Hepatocyte (in vitro differentiated cells): ENCODE data around the gene TRIP10. TPM values are rescaled to one million over a fixed set of nuclear protein-coding genes. Genes with fewer than 3 reads are reported as not detected.

Source experiments
- DNase-seq: peaks from one replicate; pipeline ENCODE4 v3.0.0-alpha.2; 2016; ENCODE audit warnings: low spot score
- H2AFZ ChIP-seq: fragments of 200-600 bp; sonication (generic); 2 replicates; pipeline ENCODE4 v1.6.0; 2016; ENCODE audit warnings: antibody characterized with exemption, mild to moderate bottlenecking
- H3K27ac ChIP-seq: fragments of 200-600 bp; sonication (generic); 2 replicates; pipeline ENCODE4 v1.5.1; 2016; ENCODE audit warnings: mild to moderate bottlenecking
- H3K27me3 ChIP-seq: fragments of 200-600 bp; sonication (generic); 2 replicates; pipeline ENCODE4 v1.6.1; 2016
- H3K36me3 ChIP-seq: fragments of 200-600 bp; sonication (generic); replicated peaks from 2 replicates; pipeline ENCODE4 v1.5.1; 2016; ENCODE audit warnings: low read depth; ENCODE audit not compliant: insufficient read depth
- H3K4me1 ChIP-seq: fragments of 200-600 bp; sonication (generic); 2 replicates; pipeline ENCODE4 v1.5.1; 2016; ENCODE audit warnings: mild to moderate bottlenecking, moderate library complexity; ENCODE audit not compliant: insufficient read depth
- H3K4me2 ChIP-seq: fragments of 200-600 bp; sonication (generic); 2 replicates; pipeline ENCODE4 v1.6.0; 2016
- H3K4me3 ChIP-seq: fragments of 200-600 bp; sonication (generic); 2 replicates; pipeline ENCODE4 v1.5.1; 2016; ENCODE audit warnings: mild to moderate bottlenecking
- H3K79me2 ChIP-seq: fragments of 200-600 bp; sonication (generic); 2 replicates; pipeline ENCODE4 v1.6.0; 2017; ENCODE audit warnings: mild to moderate bottlenecking
- H3K9me2 ChIP-seq: fragments of 200-600 bp; sonication (generic); replicated peaks from 2 replicates; pipeline ENCODE4 v1.6.0; 2017; ENCODE audit warnings: mild to moderate bottlenecking; ENCODE audit not compliant: insufficient read depth
- H3K9me3 ChIP-seq: fragments of 200-600 bp; sonication (generic); 2 replicates; pipeline ENCODE4 v1.5.1; 2016; ENCODE audit warnings: low read depth, mild to moderate bottlenecking
- H4K20me1 ChIP-seq: fragments of 200-600 bp; sonication (generic); 2 replicates; pipeline ENCODE4 v1.6.0; 2016; ENCODE audit warnings: mild to moderate bottlenecking; ENCODE audit not compliant: insufficient read depth, poor library complexity, severe bottlenecking
- CTCF ChIP-seq: fragments of 200-600 bp; sonication (generic); IDR thresholded peaks from 2 replicates; pipeline ENCODE4 v1.5.1; 2016; ENCODE audit warnings: antibody characterized with exemption, mild to moderate bottlenecking; ENCODE audit not compliant: poor library complexity
- EZH2 ChIP-seq: fragments of 200-600 bp; sonication (generic); IDR thresholded peaks from 2 replicates; pipeline ENCODE4 v1.6.1; 2016; ENCODE audit warnings: antibody characterized with exemption, mild to moderate bottlenecking, borderline replicate concordance
- EZH2phosphoT487 ChIP-seq: fragments of 200-600 bp; sonication (generic); IDR thresholded peaks from one replicate; pipeline ENCODE4 v1.6.1; 2018; ENCODE audit warnings: antibody characterized with exemption, mild to moderate bottlenecking, low read depth, moderate library complexity; ENCODE audit not compliant: unreplicated experiment, severe bottlenecking
- WGBS: methylation state at CpG from one replicate; pipeline ENCODE4 v1.1.6; 2016; ENCODE audit warnings: low lambda C conversion rate; ENCODE audit errors: missing lambda C conversion rate; 5-methylcytosine and 5-hydroxymethylcytosine counted together
- polyA plus RNA-seq: library from polyadenylated mRNA; unstranded; fragments of >200 nt; fragmentation: Nextera tagmentation; extraction: Ambion mirVana; gene quantifications from 2 replicates; pipeline ENCODE4 v1.2.1, GENCODE V29; 2016
- total RNA-seq: library from RNA; depleted of rRNA; stranded (reverse); fragments of >200 nt; gene quantifications from 2 replicates; pipeline ENCODE4 v1.2.3, GENCODE V29; 2014

Gene TRIP10
- total and polyA plus RNA-seq, 2 experiments from 2014 or later = 48.8 to 79.5 TPM

GRCh38 chr19:6736917-6737283 lies 2.6 kb upstream of the TRIP10 start:
- H3K9me2 ChIP-seq = no peaks in the 10 kb centered on the region
- no peaks in the 10 kb centered on the region for H3K27me3 ChIP-seq
- H3K27ac ChIP-seq = peak overlapping the region; percentile 95
- peaks cover 31% of the 10 kb centered on the region for H3K4me1 ChIP-seq
- no peaks in the 10 kb centered on the region for H3K9me3 ChIP-seq
- TF ChIP-seq EZH2 (no peak), EZH2phosphoT487 (no peak), CTCF (no peak)
- peak overlapping the region; percentile 87 for H3K4me2 ChIP-seq
- no peak for DNase-seq
- no peaks in the 10 kb centered on the region for H3K36me3 ChIP-seq
- 2% methylated on average over 16 of the region's 16 CpGs for WGBS
- peak overlapping the region; percentile 71 for H3K4me3 ChIP-seq
- H3K79me2 ChIP-seq = peaks cover 36% of the 10 kb centered on the region
- peak overlapping the region; percentile 50 for H2AFZ ChIP-seq
- peaks cover 5% of the 10 kb centered on the region for H4K20me1 ChIP-seq

- WGBS = under 1% methylated on average over 27 of the region's 55 CpGs
- peak within 1 kb of the TSS; percentile 50 for H2AFZ ChIP-seq
- no peak for TF ChIP-seq EZH2phosphoT487
- TF ChIP-seq CTCF = no peak
- no peak for TF ChIP-seq EZH2
- no peaks in the 10 kb centered on the region for H3K9me2 ChIP-seq
- H3K4me3 ChIP-seq = peak within 1 kb of the TSS; percentile 71
- H3K27me3 ChIP-seq = no peaks in the 10 kb centered on the region
- peak; percentile 100 for DNase-seq
- peak within 1 kb of the TSS; percentile 87 for H3K4me2 ChIP-seq
- H4K20me1 ChIP-seq = peaks cover 5% of the 10 kb centered on the region
- H3K79me2 ChIP-seq = peaks cover 41% of the 10 kb centered on the region
- peak within 1 kb of the TSS; percentile 98 for H3K27ac ChIP-seq
- no peaks in the 10 kb centered on the region for H3K36me3 ChIP-seq
- no peaks in the 10 kb centered on the region for H3K9me3 ChIP-seq
- peaks cover 32% of the 10 kb centered on the region for H3K4me1 ChIP-seq
Measured at GRCh38 chr19:6737284-6737872, 2.1 kb upstream of the TRIP10 start, which contains the start of gene GPR108. Gene GPR108, minus strand, starts transcription at chr19:6737580. Its CDS starts 4 bp downstream, at chr19:6737576.

- Histone ChIP-seq H3K36me3 (no peaks in the 10 kb centered on the region), H3K4me2 (peak overlapping the region; percentile 86), H3K79me2 (peaks cover 42% of the 10 kb centered on the region), H3K9me2 (no peaks in the 10 kb centered on the region), H3K27ac (peak overlapping the region; percentile 98), H3K27me3 (no peaks in the 10 kb centered on the region), H4K20me1 (peaks cover 5% of the 10 kb centered on the region), H3K4me3 (no peak overlapping the region), H3K4me1 (peaks cover 32% of the 10 kb centered on the region), H3K9me3 (no peaks in the 10 kb centered on the region), H2AFZ (peak overlapping the region; percentile 81)
- peak; percentile 68 for TF ChIP-seq CTCF
- TF ChIP-seq EZH2phosphoT487 = no peak
- DNase-seq = peak; percentile 89
- 8% methylated on average over 13 of the region's 13 CpGs for WGBS
Measured at GRCh38 chr19:6737873-6738786, 1.4 kb upstream of the TRIP10 start.
